ENCODE data around the gene APH1A.
"Not testable (repeated sequence)": the region's sequence is repeated elsewhere in the genome, so short reads cannot be mapped to it uniquely, and the experiment has no call there.

APH1A gene

DNA sequence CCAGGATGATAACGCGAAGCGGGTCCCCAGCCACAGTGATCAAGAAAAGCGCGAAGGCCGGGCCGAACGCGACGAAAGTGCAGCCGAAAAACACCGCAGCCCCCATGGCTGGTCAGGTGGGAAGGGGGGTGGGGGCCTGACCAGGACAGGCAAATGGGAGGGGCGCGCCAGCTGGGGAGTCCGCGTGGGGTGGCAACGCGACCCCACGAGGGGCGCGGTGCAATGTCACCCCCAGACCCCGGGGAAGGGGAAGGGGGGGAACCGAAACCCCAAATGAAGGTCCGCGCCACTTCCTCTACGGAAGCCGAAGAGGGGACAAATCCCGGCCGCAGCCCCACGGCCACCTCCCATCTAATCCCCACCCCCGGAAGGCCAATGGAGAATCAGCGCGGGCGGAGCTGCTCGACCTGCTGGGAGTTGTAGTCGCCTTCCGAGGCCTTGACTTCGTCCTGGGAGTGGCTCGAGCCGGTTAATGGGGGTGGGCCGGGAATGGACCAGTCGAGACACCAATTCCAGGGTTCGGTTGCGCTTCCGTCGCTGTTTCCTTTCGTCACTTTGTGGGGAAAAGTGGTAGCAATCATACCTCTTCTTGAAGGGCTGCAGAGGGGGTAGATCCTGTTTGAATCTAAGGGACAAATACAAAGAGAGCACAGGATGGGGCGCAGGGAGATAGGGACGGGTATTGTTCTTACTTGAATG lies at the start of gene APH1A:
APH1A (minus strand) TSS at position 312 of the 699 bp plus-strand sequence; CDS start at position 106, 206 bp downstream.
- DNase-seq (ENCODE audit: low read depth in 1 of 2, low spot score in 1 of 2) = peak; percentile 79 to 84

DNA sequence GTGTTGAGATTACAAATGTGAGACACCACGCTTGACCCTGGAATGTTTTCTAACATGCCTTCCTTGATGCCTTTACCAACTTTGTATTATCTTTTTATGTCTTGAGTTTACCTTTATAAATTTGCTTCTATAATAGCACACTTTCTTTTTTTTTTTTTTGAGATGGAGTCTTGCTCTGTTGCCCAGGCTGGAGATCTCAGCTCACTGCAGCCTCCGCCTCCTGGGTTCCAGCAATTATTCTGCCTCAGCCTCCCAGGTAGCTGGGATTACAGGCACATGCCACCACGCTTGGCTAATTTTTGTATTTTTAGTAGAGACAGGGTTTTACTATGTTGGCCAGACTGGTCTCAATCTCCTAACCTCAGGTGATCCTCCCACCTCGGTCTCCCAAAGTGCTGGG lies 45.9 kb upstream of the APH1A start:
- DNase-seq (ENCODE audit: low read depth in 1 of 2, low spot score in 1 of 2) = not testable (repeated sequence)

DNA sequence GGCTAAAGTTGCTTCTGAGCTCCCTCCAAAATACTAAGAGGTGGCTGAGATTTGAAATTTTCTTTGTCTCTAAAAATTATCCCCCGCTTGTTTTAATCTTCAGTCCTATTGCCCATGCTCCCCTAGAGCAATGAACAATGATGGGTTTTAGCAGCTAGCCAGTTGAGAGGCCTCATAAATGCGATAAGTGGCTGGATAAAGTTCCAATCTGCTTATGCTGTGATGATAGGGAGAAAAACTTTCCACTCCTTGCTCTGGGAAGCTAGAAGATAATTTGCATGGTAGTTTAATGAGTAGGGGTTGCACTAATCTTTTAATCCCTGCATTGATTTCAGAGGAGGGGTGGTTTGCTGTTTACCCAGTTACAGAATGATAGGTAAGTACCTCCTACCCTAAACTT lies 42.9 kb upstream of the APH1A start:
- no peak for DNase-seq (ENCODE audit: low read depth in 1 of 2, low spot score in 1 of 2)

DNA sequence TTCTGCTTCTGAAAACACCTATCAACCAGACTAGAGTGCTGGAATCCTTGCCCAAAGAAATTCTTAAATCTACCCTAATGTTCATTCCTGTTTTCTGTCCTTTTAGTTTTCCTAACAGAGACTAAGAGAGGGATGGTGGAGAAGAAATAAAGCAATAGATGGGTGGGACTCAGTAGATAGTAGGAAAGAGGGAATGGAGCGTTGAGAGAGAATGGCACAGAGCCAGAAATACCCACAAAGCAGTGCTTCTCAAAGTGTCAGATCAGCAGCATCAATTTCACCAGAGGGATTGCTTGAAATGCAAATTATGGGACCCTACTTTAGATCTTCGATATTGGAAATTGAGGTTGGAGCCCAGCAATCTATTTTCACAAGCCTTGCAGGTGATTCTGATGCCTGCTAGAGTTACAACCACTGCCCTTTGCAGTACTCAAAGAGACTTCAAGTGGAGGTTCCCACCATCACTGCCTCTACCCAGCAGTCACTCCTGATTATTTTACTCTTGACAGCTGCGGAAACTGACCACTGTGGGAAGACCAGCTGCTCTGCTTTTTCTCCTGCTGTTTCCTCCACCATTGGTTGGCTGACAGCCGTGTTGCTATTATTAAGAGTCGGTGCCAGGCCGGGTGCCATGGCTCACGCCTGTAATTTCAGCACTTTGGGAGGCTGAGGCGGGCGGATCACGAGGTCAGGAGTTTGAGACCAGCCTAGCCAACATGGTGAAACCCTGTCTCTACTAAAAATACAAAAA lies 41.1 kb upstream of the APH1A start:
- no peak for DNase-seq (ENCODE audit: low read depth in 1 of 2, low spot score in 1 of 2)

DNA sequence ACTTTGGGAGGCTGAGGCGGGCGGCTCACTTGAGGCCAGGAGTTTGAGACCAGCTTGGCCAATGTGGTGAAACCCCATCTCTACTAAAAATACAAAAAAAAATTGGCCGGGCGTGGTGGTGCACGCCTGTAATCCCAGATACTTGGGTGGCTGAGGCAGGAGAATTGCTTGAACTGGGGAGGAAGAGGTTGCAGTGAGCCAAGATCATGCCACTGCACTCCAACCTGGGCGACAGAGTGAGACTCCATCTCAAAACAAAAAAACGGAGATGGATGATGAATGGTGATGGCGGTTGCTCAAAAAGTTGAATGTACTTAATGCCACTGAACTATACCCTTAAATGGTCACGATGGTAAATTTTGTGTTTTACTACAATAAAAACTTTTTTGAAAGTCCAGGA lies 39.8 kb upstream of the APH1A start:
- not testable (repeated sequence) for DNase-seq (ENCODE audit: low read depth in 1 of 2, low spot score in 1 of 2)

DNA sequence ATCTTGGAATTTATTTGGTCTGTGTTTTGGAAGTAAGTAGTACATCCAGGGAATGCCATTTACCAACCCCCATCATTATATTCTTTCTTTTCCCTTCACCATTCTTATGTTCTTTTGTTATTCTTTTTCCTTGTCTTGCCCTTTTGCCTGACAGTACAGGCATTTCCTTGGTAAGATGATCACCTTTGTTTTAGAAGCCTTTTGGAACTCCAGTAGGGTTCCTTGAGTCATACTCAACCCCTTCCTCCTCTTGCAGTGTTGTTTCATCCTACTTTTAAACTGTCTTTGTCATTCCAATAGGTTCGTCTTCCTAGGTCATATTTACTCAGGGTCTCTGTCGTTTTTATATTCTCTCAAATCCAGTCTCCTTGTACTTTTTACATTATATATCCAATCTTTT lies 34.1 kb upstream of the APH1A start:
- DNase-seq (ENCODE audit: low read depth in 1 of 2, low spot score in 1 of 2) = no peak

DNA sequence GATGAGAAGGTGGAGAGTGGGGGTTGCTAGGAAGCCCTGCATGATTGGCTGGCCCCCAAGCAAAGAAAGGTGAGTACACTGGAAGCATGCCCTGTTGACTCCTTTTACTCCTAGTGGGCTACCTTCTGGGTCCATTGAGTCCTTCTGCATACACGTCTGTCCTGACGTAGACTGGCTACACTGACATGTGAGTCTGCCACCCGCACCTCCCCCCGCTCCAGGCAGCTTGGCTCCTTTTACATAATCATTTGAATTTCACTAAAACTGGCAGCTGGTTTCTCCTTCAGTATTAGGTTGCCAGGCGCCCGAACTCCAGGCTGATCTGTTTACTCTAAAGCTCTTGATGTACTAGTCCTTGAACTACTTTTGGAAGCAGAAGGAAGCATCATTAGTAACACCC lies 33.5 kb upstream of the APH1A start:
- DNase-seq (ENCODE audit: low read depth in 1 of 2, low spot score in 1 of 2) = no peak

DNA sequence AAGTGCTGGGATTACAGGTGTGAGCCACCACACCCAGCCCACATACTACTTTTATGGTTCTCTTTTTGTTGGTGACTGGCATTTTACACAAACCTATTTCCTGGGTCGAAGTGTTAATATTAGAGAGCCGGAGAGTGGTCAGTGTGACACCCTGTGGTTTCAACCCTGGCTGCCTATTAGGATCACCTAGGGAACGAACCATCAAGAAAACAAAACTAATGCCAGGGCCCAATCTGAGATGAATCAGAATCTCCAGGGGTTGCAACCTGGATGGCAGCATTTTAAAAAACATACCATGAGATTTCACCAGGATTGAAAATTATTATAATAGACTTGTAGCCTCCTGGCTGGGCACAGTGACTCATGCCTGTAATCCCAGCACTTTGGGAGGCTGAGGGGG lies 30.9 kb upstream of the APH1A start:
- DNase-seq (ENCODE audit: low read depth in 1 of 2, low spot score in 1 of 2) = no peak

DNA sequence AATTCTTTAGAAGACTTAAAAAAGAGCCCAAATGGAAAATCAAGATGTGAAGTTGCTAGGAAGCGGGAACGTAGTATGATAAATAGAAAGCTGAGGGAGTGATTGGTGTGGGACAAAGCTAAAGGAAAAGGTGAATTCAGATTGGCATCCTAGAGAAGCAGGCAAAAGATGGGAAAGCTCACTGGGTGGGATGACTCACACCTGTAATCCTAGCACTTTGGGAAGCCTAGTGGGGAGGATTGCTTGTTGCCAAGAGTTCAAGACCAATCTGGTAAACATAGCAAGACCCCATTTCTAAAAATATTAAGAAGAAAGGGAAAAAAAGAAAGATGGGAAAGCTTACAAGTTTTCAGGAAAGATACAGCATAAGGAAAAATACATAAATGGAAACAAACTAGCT lies 26.7 kb upstream of the APH1A start:
- DNase-seq (ENCODE audit: low read depth in 1 of 2, low spot score in 1 of 2) = no peak

DNA sequence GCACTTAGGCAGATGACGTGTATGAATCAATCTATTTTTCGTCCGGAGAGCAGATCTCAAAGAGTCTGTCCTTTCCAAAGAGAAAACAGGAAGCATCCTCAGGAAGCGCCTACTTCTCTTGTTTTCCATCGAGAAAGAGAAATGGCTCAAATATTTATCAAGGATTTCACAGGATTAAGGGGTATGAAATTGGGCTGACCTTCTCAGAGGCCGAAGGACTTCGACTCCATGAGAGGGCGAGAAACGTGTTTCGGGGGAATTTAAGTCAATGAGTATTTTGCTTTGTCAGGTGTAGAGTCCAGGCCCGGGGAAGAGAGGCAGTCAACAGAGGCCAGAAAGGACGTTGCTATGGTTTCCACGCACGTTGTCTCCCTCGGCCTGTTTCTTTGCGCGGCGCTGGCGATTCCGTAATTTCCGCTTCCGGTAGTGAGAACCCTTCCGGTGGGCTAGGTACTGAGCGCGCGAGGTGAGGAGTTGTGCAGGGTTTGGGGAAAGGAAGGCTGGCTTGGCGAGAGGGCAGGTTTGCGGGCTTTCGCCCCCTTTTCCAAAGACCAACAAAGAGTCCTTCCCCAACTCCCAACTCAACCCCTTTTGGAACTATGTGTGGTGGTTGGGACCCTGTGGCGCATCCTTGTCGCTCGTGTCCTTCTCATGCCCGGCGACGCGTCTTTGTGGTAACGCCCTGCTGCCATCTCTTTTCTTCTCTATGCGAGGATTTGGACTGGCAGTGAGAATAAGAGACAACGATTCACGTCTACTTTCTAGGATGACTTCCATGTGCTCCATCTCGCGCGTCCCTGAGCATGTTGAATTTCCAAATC lies 24.8 kb upstream of the APH1A start, which contains the start of gene MRPS21:
MRPS21 (plus strand) TSS at position 429 of the 821 bp plus-strand sequence. CDS start 506 bp downstream, outside the sequence.
- peak; percentile 62 to 67 for DNase-seq (ENCODE audit: low read depth in 1 of 2, low spot score in 1 of 2)

DNA sequence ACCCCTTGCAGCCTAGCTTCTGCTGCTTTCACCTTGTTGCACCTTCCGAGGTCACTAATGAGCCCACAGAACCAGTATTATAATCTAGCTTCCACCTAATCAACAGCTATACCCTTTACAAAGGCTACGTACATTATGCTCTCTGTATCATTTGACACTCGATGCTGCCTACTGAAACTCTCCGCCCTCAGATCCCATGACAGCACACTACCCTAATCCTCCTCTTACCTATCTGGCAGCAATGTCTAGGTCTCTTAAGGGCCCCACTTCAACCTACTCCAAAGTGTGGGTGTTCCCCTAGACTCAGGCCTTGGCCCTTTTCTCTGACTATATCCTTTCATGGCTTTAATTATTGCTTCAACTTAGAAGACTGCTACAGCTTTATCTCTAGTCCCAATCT lies 20.0 kb upstream of the APH1A start:
- DNase-seq (ENCODE audit: low read depth in 1 of 2, low spot score in 1 of 2) = no peak

DNA sequence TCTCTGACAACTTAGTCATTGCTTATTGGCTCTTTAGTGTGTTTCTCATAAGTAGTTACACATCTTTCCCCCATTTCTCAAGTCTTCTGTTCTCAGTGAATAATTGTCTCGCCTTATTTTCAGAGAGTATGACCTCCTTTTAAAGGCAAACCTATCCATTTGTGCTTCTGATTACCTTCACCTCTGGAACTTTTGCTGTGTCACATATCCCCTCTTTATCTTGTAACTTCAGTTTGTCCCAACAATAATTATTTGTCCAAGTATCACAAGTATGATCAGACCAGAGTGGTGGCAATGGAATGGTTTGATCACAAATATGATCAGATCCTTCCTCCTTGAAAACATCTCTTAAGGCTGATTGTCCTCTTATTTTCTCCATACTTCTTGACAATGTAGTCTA lies 19.6 kb upstream of the APH1A start:
- no peak for DNase-seq (ENCODE audit: low read depth in 1 of 2, low spot score in 1 of 2)

DNA sequence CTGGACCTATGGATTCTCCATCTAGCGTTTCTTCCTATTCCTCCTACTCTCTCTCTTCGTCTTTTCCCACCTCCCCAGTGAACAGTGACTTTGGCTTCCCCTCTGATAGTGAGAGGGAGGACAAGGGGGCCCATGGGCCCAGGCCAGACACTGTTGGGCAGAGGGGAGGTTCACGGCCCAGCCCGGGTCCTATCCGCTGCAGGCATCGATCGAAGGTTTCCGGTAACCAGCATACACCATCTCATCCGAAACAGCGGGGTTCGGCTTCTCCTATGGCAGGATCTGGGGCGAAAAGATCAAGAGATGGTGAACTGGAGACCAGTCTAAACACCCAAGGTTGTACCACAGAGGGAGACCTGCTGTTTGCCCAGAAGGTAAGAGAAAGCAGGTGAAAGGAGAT lies 14.4 kb upstream of the APH1A start:
- no peak for DNase-seq (ENCODE audit: low read depth in 1 of 2, low spot score in 1 of 2)

DNA sequence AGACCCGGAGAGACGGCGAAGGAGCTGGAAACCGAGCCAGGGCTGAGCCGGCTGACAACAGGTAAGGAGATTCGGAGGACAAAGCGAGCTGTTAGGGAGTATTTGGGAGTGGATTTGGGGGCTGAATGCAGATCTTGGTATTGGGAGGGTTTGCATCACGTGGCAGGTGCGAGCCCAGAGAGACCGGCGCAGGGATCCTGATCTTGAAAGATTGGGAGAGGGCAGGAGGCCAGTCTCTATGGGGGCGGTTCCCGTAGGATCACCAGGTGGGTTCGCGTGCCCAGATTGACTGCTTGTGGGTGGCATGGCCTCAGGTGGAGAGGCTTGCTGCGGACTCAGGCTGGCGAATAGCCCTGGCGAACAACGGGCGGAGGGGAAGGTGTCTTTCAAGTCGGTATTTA lies 13.7 kb upstream of the APH1A start:
- DNase-seq (ENCODE audit: low read depth in 1 of 2, low spot score in 1 of 2) = peak in 1 of 2 donors; percentile 3

DNA sequence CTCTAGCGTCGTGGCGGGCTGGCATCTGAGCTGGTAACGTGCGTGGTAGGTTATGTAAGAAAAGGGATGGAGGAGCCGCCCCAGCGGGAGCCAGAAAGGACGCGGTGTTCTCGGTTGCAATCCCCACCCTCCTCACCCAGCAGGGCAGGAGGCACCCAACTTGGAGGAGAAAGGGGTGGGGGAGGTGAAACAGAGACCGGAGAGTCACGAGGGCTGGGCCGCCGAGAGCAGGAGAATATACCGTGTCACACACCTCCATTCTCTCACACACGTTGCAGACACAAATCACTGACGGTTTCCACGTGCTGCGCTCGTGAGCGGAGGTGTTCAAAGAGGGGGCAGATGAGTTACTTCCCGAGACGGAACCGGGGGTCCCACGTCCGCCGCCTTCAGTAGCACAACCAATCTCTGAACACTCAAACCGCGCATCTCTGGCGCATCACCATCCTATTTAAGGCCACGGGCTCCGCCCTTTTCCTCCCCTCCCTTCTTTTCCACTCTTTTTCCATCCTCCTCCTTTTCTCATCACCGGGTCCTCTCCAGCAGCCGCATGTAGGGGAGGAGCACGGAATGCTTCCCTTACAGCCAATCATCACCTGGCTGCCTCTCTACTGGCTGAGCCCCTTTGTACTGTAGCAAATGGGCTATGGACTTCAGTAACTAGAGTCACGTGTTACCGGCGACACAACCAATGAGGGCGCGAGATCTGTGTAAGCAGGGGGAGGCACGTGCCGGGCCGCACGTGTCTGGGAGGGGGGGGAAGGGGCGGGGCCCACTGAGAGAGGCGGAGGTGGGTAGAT lies 13.1 kb upstream of the APH1A start, which contains the start of gene CIART:
CIART (plus strand) TSS at position 797 of the 800 bp plus-strand sequence. CDS start 714 bp downstream, outside the sequence.
- DNase-seq (ENCODE audit: low read depth in 1 of 2, low spot score in 1 of 2) = peak; percentile 47 to 49

DNA sequence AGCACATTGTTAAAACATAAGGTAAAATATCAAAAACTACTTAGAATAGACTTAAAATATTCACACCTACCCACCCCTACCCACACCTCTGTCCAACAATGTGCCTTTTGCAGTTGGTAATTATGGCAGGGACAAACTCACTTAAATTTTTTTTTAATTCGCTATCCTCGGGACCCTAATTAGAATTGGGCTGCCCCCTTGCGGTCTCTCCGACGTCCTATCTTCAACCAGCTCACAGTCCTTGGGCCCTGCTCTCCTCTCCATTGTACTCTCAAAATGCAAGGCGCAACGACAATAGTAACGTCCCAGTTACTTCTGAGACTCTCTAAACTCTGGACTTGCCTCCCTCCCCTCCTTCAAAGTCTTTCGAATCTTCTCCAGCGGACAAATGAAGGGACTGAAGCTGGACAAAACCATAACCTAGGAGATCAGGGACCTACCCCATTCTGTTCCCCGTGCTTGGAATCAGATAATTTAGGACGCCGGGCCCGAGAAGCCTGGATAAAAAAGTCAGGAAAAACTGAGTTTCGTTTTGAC lies 12.5 kb upstream of the APH1A start:
- peak; percentile 13 to 39 for DNase-seq (ENCODE audit: low read depth in 1 of 2, low spot score in 1 of 2)

DNA sequence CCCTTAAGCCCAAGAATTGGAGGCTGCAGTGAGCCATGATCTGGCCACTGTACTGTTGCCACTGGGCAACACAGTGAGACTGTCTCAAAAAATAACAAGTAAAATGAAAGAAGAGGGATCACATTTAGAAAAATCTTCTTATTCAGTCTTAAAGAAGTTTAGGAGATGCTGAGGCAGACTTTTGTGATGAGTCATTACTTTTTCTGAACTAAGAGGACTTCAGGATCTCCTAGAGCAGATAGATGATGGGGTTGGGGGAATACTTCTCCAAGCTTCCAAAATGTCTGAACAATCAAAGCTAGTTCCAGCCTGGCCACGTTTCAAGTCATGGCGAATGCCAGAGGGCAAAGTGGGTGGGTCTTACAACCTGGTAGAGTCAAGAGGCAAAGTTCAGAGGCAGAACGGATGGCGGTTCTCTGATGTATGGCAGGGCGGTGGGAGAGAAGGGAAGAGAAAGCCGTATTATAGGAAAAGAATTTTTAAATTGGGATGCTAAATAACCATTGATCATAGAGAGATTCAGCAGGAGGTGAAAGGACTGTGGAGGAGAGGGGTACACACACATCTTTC lies 11.4 kb upstream of the APH1A start:
- DNase-seq (ENCODE audit: low read depth in 1 of 2, low spot score in 1 of 2) = no peak

DNA sequence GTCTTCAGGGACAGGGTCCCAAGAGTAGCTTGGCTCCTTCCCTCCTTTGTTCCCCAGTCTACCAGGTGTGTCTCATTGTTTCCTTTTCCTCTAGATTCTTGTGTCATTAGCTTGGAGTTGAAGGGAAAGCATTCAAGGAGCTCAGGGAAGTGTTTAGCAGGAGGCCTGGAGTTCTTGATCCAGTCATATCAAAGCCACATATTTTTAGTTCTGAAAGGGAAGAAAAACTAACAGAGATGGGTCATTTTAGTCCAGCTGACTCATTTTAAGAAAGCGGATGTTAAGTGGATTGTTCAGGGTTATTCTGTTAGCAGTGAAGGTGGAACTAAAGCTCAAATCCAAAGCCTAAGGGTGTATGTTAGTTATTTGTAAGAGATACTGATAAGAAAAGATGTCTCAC lies 4.5 kb upstream of the APH1A start:
- no peak for DNase-seq (ENCODE audit: low read depth in 1 of 2, low spot score in 1 of 2)

DNA sequence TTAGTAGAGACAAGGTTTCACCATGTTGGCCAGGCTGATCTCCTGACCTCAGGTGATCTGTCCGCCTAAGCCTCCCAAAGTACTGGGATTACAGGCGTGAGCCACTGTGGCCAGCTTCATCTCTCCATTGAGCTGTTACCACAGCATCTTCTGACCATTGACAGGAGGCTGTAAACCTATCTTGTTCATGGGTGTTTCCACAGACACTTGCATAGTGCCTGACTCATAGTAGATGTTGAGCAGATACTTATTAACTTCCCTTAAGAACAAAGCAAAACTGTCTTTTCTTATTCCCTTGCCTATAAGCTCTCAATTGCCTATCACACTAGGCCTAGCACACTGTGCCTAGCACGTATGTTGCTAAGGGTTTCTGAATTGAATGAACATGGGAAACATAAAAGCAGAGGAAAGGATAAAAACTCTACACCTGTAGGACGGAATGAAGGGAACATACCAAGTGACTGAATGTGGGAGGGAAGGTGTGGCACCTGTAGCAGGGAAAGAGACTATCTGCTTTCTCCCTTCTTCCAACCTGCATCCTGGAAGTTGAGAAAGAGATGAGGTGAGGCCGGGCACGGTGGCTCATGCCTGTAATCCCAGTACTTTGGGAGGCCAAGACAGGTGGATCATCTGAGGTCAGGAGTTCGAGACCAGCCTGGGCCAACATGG lies 2.6 kb upstream of the APH1A start:
- DNase-seq (ENCODE audit: low read depth in 1 of 2, low spot score in 1 of 2) = no peak

DNA sequence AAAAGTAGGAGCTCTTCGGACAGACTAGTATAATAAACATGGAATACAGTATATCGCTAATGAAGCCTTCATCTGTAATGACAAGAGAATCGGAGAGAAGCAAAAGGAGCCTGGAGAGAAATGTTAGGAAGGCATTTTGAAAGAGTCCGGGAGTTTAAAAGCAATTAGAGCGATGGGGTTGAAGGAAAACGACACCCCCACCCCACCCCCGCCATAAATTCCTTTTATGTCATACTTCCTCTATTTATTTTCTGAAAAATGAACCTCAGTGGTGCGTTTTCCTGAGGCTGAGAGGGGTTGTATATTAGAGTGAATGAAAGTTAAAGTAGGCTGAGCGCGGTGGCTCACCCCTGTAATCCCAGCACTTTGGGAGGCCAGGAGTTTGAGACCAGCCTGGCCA lies 635 bp upstream of the APH1A start:
- DNase-seq (ENCODE audit: low read depth in 1 of 2, low spot score in 1 of 2) = no peak
